PC-9 (cell line): Measurements from ENCODE around the gene SETD6.

Experiments used
- CTCF ChIP-seq: fragments of 200-600 bp; sonication (generic); conservative IDR thresholded peaks from 2 replicates; pipeline ENCODE4 v1.6.1; 2017; ENCODE audit warnings: mixed run types, antibody characterized with exemption, mild to moderate bottlenecking, moderate library complexity
- EZH2 ChIP-seq: fragments of 200-600 bp; sonication (generic); IDR thresholded peaks from 2 replicates; pipeline ENCODE4 v1.8.0; 2017; ENCODE audit warnings: antibody characterized with exemption, low read depth

- TF ChIP-seq CTCF (no peak), EZH2 (no peak)
Observed at GRCh38 chr16:58513874-58514273, 1.4 kb upstream of the SETD6 start.
